ENCODE results near the gene MAPK7. TPM values are rescaled to one million over a fixed set of nuclear protein-coding genes. Genes with fewer than 3 reads are reported as not detected.

The MAPK7 gene
- total RNA-seq: 24.8 and 31.1 TPM in 2 replicates

GRCh38 chr17:19378416-19379360 lies at the start of gene MAPK7:
MAPK7 (plus strand) TSS chr17:19378498; CDS start chr17:19378901, 403 bp downstream.

DNA sequence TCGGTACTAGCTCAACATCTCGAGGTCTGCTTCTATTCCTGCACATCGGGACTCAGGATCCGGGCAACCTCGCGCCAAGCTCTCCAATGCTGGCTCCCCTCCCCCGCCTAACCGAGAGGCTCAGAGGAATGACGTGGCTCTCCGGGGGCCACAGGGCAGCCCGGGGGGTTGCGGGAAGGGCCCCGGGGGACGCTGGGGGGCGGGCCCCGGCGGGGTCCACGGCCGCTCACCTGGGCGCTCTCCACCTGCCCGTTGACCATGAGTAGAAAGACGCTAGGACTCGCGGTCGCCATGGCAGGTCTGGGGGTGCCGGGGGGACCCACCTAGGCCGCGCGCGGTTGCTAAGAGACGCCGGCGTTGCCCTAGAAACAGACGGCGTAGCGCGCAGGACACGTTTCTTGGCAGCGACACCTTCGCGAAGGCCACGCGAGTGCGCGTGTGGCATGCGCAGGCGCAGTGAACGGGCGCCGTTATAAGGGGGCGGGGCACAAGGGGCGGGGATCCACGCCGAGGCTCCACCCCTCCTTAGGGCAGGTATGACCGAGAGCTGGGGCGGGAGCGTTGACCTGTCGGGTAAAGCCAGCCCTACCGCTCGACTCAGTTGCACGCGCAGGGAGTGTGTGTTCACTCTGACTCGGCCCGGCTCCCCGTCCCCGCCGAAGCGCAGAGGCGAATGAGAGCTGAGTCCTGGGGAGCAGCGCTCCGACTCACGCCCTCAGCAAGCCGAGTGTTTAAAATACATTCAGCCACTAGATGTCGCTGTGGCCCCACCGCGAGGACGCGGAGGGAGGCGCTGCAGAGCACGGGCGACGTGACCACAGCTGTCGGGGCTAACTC lies 15.8 kb upstream of the MAPK7 start, which contains the start of gene B9D1:
Gene B9D1, minus strand, starts transcription at position 447 of the 837 bp plus-strand sequence. Its CDS starts 154 bp downstream, at position 293.

GRCh38 chr17:19386974-19387920 lies 8.9 kb downstream of the MAPK7 start, which contains the start of gene MFAP4:
MFAP4 (minus strand) TSS chr17:19387190; CDS start chr17:19387155, 35 bp downstream.

GRCh38 chr17:19410875-19411620 lies 32.8 kb downstream of the MAPK7 start, which contains the start of gene RNF112:
RNF112 (plus strand) TSS chr17:19411232; CDS start chr17:19411409, 177 bp downstream.

Small RNA genes within 50 kb of the gene (small RNA-seq; reads per million reads assigned to genes)
- gene MIR1180 (ENCODE audit: low replicate concordance): 1.2 reads per million, percentile 51 among the genes with 10 or more reads in this experiment
- not detected for gene RF00537 (ENCODE audit: low replicate concordance)

Other genes with a start within 250 kb of the MAPK7 start
- gene EPN2, start 141.1 kb upstream of the MAPK7 start, total RNA-seq: 19.3 and 44.0 TPM in 2 replicates
- 31.4 and 92.4 TPM in 2 replicates for gene B9D1, start 15.8 kb upstream of the MAPK7 start, total RNA-seq
- 4.0 and 64.3 TPM in 2 replicates for gene MFAP4, start 8.7 kb downstream of the MAPK7 start, total RNA-seq
- 0.22 and 0.29 TPM in 2 replicates for gene RNF112, start 32.7 kb downstream of the MAPK7 start, total RNA-seq
- 0.14 and 0.44 TPM in 2 replicates for gene SLC47A1, start 155.4 kb downstream of the MAPK7 start, total RNA-seq